ENCODE data around the gene DLGAP1.

Gene DLGAP1

DNA sequence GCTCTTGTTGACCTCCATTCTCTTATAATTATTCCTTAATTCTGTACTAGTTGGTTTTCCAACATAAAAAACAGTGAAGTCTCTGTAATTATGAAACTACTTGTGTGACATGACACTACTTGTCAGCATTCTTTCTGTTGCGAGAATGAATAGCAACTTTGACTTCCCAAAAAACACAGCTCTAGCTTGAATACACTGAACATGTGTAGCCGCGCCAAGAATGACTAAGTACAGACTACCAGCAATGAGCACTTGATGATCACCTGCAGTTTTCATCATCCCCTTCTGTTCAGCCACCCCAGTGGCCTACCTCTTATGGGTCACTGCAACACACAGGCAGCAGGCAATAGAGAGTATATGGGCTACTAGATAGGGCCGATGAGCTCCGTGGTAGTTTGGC lies 775.9 kb downstream of the DLGAP1 start:
- H3K4me3 ChIP-seq (ENCODE audit: low read depth, low read length): no peak overlapping the region
- TF ChIP-seq, protein P1, sequence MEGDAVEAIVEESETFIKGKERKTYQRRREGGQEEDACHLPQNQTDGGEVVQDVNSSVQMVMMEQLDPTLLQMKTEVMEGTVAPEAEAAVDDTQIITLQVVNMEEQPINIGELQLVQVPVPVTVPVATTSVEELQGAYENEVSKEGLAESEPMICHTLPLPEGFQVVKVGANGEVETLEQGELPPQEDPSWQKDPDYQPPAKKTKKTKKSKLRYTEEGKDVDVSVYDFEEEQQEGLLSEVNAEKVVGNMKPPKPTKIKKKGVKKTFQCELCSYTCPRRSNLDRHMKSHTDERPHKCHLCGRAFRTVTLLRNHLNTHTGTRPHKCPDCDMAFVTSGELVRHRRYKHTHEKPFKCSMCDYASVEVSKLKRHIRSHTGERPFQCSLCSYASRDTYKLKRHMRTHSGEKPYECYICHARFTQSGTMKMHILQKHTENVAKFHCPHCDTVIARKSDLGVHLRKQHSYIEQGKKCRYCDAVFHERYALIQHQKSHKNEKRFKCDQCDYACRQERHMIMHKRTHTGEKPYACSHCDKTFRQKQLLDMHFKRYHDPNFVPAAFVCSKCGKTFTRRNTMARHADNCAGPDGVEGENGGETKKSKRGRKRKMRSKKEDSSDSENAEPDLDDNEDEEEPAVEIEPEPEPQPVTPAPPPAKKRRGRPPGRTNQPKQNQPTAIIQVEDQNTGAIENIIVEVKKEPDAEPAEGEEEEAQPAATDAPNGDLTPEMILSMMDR (IDR thresholded peaks at IDR 0.05; ENCODE audit: borderline replicate concordance, insufficient read depth, low read depth, low read length): no peak

DNA sequence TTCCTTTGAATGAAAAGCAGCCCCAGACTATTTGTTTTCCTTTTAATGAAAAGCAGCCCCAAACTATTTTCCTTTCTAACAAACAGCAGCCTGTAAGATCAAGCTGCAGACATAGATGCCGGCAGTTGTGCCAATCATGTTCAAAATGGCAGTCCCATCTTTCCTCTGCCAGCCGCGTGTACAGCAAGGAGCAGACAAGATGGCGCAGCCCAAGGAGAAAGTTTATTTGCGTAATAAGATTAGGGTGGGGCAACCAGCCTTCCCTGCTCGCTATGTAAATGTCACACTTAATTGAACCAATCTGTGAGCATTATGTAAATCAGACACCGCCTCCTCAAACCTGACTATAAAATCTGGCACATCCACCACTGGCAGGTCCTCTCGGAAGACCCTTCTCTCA lies 779.1 kb downstream of the DLGAP1 start:
- TF ChIP-seq, protein P1 (IDR thresholded peaks at IDR 0.05; ENCODE audit: borderline replicate concordance, insufficient read depth, low read depth, low read length): no peak
- no peak overlapping the region for H3K4me3 ChIP-seq (ENCODE audit: low read depth, low read length)

DNA sequence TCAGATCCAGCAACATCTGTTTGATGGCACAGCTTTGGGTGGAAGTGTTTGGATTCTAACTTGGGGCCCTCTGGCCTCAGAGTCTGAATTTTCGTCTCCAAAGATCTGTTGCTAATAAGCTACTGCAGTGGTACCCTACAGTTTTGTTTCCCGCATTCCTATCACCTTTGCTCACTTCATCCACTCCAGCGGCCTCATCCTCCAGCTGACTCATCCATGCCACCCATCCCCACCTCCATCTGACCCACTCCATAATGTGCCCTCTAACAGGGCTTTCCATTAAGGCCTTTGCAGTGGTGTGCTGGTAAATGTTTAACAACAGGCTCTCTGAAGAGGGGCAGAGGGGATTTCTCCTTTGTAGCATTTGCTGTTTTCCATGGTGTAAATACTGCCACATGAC lies 779.7 kb downstream of the DLGAP1 start:
- no peak overlapping the region for H3K4me3 ChIP-seq (ENCODE audit: low read depth, low read length)

DNA sequence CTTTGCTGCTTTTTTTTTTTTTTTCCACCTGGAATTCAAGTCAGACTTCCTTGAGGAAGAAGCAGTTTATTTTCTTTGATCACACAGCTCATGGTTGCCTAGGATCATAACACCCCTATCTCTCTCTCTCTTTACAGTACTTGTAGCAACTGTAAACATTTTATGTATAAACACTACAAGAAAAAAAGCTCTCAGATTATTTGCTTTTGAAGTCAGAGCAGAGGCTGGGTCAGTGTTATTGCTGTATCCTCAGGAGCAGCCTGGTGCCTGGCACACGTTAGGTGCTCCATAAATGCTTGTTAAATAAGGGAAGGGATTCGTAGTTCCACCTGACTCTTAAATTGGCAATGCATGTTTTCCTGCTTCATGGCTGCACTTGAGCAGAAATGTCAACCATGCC lies 783.9 kb downstream of the DLGAP1 start:
- H3K4me3 ChIP-seq (ENCODE audit: low read depth, low read length): no peak overlapping the region
- TF ChIP-seq, protein P1 (IDR thresholded peaks at IDR 0.05; ENCODE audit: borderline replicate concordance, insufficient read depth, low read depth, low read length): no peak

More for the DNA sequence above, 779.7 kb downstream of the DLGAP1 start:
- TF ChIP-seq, protein P1 (IDR thresholded peaks at IDR 0.05; ENCODE audit: borderline replicate concordance, insufficient read depth, low read depth, low read length): no peak

DNA sequence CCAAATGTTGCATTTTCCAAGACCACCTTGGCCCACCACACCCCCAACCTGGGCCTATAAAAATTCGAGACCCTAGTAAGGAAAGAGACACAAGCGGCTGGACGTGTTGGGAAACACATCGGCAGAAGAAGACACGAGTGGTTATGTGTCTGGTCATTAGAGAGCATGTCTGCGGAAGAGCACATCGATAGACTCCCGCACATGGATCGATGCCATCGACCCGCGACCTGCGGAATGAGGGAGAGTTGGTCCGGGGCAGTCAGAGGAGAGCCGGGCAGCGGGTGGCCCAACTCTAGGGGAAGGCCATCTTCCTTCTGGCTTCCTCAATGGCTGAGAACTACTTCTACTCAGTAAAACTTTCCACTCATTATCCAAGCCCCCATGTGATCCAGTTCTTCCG lies 785.7 kb downstream of the DLGAP1 start:
- H3K4me3 ChIP-seq (ENCODE audit: low read depth, low read length): no peak overlapping the region
- TF ChIP-seq, protein P1 (IDR thresholded peaks at IDR 0.05; ENCODE audit: borderline replicate concordance, insufficient read depth, low read depth, low read length): no peak

DNA sequence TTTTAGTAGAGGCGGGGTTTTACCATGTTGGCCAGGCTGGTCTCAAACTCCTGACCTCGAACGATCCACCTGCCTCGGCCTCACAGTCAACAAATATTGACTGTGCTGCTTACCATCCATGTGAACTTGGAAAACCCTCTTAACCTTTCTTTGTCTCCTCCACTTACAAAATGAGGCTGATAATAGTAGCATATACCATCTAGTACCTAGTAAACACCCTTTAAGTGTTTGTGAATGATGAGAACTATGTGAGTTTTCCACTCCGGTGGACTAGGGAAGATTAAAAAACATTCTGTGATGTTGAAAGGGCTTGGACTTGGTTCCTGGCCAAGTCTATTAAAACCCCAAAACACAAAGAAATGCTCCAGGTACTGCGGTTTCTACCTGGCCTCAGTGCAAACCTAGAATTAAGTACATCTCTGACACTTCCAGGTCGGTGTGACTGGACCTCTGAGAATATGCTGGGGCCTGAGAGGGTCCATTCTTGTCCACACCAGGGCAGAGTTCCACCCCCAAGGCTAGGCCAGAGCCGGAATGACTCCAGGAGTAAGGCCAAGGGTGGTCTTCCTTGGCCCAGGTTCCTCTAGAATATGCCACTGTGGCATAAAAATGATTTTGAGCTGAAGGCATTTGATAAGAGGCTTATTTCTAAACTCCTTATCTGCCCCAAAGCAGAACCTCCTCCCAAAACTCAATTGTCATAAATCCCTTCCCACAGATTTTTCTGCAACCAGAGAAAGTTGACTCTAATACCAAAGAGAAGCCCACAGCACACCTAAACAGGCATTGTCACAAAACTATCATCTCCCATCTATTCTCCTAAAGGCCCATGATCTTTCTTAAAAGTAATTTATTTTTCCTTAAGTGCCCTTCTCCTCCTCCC lies 787.6 kb downstream of the DLGAP1 start:
- TF ChIP-seq, protein P1 (IDR thresholded peaks at IDR 0.05; ENCODE audit: borderline replicate concordance, insufficient read depth, low read depth, low read length): no peak
- H3K4me3 ChIP-seq (ENCODE audit: low read depth, low read length): no peak overlapping the region

Measured in GM12875 (cell line).